Myocyte (in vitro differentiated cells): ENCODE data around the gene CD302. TPM values are rescaled to one million over a fixed set of nuclear protein-coding genes. Genes with fewer than 3 reads are reported as not detected.
"Not testable (repeated sequence)": the region's sequence is repeated elsewhere in the genome, so short reads cannot be mapped to it uniquely, and the experiment has no call there.

Experiments used
- DNase-seq: peaks from one replicate; pipeline ENCODE4 v3.0.0-alpha.2; 2012; ENCODE audit warnings: low read depth
- total RNA-seq: library from RNA; depleted of rRNA; stranded (reverse); fragments of >200 nt; gene quantifications from 2 replicates; pipeline ENCODE4 v1.2.3, GENCODE V29; 2014

The CD302 gene
- total RNA-seq, 1 donor from 2014 or later: 5.7 TPM

DNA sequence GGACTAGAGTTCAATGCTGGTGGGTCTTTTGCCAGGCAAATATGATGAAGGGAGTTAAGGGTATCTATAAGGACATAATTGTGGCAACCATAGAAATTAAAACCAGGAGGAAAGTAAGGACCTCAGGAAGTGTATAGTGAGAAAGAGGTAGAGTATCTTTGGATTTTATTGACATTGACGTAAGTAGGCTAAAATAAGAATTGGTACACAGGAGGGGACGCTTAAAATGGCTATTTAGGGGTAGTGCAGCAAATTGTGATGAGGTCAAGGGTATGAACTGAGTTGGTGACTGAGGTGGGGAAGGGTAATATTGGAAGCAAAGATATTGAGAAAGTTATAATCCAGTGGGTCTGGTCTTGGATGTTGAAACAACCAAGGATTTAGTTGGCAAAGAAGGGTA lies 43.0 kb downstream of the CD302 start:
- no peak for DNase-seq

DNA sequence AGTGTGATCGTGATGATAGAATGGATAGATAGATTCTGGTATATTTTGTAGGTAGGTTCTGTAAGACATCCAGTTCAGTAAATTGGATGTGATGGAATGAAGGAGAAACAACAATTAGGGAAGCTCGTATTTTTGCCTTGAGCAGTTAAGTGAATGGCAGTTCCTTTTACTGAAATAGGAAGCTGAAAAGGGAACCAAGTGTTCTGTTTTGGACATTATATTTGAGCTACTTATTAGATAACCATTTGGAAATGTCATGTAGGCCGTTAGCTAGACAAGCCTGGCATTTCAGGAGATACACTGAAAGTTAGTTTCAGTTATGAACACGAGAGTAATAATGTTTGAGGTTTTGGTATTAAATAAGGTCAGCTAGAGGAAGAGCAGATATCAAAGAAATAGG lies 44.2 kb downstream of the CD302 start:
- no peak for DNase-seq

DNA sequence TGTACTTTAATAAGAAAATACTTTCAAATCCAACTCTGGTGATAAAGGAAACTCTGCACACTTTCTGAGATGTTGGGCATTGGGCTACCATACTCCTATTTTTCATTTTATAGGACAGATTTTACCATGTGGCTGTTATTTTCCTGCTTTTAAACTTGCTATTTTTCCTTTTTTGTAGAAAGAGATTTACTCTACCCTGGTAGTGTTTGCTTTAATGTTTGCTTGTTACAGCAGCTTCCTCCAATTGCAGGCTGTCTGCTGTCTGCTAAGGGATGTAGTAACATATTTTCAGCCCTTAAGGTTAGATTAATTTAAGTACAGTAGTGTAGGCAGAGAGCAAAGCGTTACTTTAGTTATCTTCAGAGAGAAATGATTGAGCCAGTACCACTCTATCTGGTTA lies 47.1 kb downstream of the CD302 start:
- no peak for DNase-seq

DNA sequence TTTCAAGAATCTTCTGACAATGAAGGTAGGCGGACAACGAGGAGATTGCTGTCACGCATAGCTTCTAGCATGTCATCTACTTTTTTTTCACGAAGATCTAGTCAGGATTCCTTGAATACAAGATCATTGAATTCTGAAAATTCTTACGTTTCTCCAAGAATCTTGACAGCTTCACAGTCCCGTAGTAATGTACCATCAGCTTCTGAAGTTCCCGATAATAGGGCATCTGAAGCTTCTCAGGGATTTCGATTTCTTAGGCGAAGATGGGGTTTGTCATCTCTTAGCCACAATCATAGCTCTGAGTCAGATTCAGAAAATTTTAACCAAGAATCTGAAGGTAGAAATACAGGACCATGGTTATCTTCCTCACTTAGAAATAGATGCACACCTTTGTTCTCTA lies 49.9 kb downstream of the CD302 start:
- no peak for DNase-seq

DNA sequence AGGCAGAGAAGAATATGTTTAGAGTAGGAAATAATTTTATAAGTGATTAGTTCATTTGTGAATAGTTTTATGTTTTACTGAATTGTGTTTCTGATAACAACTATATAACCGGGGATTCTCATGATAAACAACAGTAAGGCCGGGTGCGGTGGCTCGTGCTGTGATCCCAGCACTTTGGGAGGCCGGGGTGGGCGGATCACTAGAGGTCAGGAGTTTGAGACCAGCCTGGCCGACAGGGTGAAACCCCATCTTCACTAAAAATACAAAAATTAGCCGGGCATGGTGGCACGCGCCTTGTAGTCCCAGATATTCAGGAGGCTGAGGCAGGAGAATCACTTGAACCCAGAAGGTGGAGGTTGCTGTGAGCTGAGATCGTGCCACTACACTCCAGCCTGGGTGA lies 52.8 kb downstream of the CD302 start:
- DNase-seq: not testable (repeated sequence)

DNA sequence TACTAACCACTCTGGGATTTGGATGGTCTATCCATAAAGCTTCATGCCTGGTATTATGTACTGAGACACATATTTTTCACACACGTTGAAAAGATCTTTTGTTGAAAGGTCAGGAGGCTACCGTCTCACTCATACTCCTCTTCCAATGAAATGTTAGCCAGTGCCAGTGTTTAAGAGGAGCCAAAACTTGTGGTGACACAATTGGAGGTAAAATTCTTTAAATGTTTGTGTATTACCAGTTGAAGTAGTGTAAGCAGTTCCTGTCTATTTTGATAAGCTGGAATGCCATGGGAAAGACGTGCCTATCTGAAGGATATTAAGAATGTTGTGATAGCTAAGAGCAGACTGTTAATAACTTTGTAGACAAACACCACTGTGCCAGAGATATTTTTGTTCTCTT lies 53.6 kb downstream of the CD302 start:
- peak; percentile 45 for DNase-seq

DNA sequence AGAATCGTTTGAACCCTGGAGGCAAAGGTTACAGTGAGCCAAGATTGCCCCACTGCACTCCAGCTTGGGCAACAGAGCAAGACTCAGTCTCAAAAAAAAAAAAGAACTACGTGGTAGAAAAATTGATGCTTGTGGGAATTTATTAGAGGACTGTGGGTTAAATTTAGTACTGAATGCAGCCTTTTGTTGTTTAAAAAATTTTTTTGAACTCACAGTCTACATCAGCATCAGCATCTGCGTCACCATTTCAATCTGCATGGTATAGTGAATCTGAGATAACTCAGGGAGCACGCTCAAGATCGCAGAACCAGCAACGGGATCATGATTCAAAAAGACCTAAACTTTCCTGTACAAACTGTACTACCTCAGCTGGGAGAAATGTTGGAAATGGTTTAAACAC lies 55.2 kb downstream of the CD302 start:
- no peak for DNase-seq

DNA sequence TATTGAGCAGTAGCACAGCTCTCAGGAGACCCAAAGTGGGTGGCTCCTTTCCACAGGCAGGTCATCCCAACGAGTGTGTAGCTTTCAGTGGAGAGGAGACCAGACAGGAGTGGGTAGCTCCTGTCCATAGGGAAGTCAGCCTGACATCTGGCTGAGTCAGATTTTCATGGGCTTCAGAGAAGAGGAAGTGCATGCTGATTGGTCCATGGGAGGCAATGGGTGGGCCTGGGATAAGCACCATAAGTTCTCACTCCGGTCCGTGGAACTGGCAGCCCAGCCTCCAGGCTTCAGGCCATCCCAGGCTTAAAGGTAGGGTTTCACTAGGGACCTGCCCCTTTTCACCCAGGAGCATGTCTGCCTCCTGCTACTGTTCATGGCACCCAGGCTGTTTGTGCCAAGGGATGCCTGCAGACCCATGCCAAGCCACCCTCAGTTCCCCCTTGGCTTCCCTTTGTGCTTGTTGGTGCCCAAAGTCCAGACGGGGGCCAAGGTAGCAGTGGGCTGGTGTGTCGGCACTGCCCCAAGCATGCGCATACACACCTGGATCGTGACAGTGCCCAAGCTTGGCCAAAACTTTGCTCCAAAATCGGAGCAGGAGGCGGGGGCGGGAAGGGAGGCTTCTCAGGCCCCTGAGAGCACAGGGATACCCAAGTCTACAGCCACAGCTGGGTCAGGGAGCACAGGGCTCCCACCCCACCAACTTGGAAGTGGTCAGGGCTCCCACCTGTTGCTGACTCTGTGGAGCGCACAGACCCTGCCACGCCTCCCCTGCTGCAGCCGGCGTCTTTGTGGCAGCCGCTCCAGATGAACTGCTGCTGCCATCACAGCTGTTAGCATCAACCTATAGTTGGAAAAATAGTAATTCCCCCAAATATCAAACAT lies 59.3 kb downstream of the CD302 start:
- DNase-seq: peak; percentile 37

DNA sequence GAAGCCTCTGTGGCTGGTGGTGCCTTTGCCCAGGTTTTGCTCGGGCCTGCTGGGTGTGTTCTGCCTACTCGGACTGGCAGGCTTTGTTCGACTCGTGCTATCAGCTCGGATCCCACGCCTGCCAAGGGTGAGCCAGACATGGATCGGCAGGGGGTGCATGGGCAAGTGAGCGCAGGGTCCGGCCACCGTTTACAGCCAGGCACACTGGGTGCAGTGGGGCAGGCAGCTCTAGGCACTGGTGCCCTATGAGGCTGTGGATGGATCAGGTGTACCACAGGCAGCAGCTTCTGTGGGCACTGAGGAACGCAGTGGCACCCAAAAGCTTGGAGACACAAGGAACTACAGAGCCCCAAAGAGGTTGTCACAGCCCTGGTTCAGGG lies 60.1 kb downstream of the CD302 start:
- DNase-seq: no peak

DNA sequence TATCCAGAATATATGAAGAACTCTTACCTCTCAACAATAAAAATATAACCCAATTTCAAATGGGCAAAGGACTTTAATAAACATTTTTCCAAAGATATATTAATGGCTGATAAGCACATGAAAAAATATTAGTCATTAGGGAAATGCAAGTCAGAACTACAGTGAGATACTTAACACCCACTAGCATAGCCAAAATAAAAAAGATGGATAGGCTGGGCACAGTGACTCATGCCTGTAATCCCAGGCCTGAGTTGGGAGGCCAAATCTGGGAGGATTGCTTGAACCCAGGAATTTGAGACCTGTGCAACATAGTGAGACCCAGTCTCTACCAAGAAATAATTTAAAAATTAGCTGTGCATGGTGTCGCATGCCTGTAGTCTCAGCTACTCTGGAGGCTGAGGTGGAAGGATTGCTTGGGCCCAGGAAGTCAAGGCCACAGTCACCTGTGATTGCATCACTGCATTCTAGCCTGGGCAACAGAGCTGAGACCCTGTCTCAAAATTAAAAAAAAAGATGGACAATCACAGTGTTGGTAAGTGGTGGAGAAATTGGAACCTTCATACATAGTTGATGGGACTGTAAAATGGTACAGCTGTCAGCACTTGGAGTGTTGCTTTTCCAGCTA lies 60.6 kb downstream of the CD302 start:
- DNase-seq: peak; percentile 32

DNA sequence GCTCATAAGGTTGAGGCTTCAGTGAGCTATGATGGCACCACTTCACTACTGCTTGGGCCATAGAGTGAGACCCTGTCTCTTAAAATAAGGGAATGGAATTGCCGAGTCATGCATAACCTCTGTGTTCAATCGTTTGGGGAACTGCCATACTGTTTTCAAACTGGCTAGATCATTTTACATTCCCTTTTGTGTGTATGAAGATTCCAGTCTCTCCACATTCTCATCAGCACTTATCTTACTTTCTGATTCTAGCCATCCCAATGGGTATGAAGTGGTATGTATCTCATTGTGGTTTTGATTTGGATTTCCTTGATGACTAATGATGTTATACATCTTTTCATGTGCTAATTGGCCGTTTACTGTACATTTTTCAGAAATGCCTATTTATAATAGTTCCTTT lies 62.0 kb downstream of the CD302 start:
- no peak for DNase-seq

DNA sequence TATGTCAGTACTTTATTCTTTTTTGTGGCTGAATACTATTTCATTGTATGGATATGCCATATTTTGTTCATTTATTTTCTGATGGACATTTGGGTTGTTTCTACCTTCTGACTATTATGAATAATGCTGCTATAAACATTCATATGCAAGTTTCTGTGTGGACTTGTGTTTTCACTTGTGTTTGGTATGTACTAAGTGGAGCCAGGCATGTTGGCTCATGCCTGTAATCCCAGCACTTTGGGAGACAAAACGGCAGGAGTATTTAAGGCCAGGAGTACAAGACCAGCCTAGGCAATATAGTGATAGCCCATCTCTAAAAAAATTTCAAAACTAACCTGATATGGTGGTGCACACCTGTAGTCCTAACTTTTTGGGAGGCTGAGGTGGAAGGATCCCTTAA lies 62.4 kb downstream of the CD302 start:
- no peak for DNase-seq

DNA sequence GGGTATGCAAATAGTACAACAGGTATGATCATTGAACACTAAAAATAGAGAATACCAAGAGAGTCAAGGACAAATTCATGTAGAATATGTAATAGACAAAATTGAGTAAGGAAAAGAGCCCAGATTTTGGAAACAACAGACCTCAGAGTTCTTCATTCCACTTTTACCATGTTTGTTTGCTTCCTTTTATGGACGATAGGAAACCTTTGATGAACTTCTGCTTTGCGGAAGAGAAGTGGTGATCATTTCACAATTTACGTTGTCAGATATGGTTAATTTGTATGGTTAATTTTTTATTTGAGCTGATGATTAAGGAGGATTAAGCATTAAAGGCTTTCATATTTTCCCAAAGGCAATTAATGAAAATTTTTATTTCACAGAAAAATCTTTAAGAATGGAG lies 69.4 kb downstream of the CD302 start:
- DNase-seq: no peak

DNA sequence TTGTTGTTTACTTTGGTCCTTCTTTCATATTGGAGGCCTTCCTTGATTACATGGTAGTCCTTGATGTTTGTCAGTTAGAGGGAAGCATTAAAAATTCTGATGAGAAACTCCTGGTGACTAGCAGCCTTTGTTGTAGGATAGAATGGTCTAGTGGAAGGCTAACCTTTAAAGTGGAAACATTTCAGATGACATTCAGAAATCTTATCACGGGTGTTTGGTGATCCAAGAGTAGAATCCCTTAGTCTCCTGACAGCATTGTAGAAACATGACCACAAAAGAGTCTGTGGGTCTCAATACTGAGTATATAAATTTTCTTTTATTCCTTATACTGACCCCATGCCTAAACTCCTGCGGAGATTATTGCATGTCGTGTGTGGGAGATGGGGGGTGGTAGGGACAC lies 72.3 kb downstream of the CD302 start:
- DNase-seq: no peak

DNA sequence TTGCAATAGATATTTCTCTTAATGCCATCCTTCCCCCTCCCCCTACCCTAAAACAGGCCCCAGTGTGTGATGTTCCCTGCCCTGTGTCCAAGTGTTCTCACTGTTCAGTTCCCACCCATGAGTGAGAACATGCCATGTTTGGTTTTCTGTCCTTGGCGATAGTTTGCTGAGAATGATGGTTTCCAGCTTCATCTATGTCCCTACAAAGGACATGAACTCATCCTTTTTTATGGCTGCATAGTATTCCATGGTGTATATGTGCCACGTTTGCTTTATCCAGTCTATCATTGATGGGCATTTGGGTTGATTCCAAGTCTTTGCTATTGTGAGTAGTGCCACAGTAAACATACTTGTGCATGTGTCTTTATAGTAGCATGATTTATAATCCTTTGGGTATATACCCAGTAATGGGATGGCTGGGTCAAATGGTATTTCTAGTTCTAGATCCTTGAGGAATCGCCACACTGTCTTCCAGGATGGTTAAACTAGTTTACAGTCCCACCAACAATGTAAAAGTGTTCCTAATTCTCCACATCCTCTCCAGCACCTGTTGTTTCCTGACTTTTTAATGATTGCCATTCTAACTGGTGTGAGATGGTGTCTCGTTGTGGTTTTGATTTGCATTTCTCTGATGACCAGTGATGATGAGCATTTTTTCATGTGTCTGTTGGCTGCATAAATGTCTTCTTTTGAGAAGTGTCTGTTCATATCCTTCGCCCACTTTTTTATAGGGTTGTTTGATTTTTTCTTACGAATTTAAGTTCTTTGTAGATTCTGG lies 73.0 kb downstream of the CD302 start:
- DNase-seq: not testable (repeated sequence)

DNA sequence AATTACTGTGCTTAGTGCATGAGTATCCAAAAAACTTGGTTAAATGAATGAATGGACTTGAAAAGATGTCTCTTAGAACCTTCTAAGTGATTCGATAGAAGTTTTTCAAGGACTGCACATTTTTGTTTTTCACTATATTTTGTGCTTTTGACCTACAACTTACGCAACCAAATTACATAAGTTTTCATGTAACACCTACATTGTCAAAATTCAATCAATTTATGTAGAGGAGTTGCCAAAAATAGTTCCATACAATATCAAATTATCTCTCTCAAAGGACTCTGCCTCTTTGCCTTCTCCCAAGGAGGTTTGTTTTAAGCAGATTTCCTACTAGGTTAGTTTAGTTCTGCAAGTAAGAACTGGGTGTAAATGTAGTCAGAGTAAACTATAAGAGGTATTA lies 75.4 kb downstream of the CD302 start:
- DNase-seq: no peak

DNA sequence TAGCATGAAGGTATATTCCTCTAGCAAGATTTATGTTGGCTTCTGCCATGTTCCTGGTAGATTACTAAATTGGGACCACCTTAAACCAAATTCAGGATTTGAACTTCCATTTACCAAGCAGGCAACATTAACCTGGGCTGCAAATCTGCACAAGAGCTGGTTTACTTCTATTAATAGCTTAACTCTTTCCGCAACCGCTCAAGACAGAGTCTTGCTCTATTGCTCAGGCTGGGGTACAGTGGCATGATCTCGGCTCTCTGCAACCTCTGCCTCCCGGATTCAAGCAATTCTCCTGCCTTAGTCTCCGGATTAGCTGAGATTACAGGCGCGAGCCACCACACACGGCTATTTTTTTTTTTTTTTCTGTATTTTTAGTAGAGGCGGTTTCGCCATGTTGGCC lies 77.3 kb downstream of the CD302 start:
- no peak for DNase-seq

Other genes starting within 250 kb of the CD302 start
- 66.8 and 67.7 TPM in 2 replicates for gene BAZ2B, start 181.7 kb downstream of the CD302 start, total RNA-seq
- gene MARCHF7, start 85.7 kb downstream of the CD302 start, total RNA-seq: 124 and 167 TPM in 2 replicates
- 0.24 and 0.26 TPM in 2 replicates for gene LY75, start 106.5 kb upstream of the CD302 start, total RNA-seq